ENCODE measurements around the gene MAPRE3. TPM values are rescaled to one million over a fixed set of nuclear protein-coding genes. Genes with fewer than 3 reads are reported as not detected.

MAPRE3 gene
- total RNA-seq, 1 donor = 3.5 TPM

DNA sequence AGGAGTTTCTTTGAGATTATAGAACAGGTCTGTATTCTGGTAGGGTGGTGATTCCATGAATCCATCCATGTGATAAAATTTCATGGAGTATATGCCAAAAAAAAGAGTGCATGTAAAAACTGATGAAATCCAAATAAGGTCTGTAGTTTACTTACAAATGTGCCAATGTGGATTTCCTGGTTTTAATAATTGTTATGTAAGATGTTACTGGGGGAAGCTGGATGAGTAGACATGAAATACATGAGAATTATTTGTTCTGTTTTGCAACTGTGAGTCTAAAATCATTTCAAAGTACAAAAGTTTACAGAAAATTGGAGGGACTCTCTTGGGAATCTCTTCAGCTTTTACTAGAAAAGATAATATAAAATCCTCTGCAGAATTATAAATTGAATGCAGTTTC lies 38.6 kb downstream of the MAPRE3 start:
- no peak overlapping the region for H3K4me3 ChIP-seq (ENCODE audit: low read depth, low read length)
- DNase-seq (ENCODE audit: low read depth) = no peak
- TF ChIP-seq, protein P1, sequence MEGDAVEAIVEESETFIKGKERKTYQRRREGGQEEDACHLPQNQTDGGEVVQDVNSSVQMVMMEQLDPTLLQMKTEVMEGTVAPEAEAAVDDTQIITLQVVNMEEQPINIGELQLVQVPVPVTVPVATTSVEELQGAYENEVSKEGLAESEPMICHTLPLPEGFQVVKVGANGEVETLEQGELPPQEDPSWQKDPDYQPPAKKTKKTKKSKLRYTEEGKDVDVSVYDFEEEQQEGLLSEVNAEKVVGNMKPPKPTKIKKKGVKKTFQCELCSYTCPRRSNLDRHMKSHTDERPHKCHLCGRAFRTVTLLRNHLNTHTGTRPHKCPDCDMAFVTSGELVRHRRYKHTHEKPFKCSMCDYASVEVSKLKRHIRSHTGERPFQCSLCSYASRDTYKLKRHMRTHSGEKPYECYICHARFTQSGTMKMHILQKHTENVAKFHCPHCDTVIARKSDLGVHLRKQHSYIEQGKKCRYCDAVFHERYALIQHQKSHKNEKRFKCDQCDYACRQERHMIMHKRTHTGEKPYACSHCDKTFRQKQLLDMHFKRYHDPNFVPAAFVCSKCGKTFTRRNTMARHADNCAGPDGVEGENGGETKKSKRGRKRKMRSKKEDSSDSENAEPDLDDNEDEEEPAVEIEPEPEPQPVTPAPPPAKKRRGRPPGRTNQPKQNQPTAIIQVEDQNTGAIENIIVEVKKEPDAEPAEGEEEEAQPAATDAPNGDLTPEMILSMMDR (IDR thresholded peaks at IDR 0.05; ENCODE audit: insufficient read depth, low read depth, low read length) = no peak

DNA sequence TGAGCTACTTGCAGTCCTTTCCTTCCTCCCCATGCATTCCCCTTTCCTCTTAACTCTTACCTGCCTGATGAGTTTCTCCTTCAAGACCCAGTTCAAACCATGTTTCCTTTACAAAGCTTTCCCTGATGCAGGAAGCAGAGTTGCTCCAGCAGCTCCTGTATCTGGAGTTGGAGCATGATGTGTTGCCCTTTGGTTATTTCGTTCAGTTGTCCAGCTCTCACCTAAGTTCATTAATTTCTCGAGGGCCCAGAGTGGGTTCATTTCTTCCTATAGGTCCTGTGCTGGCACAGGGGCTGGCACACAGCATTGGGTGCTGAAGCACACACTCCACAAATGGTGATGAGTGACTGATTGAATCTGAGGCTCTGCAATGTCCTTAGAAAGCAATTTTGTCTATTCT lies 39.3 kb downstream of the MAPRE3 start:
- DNase-seq (ENCODE audit: low read depth) = no peak
- no peak overlapping the region for H3K4me3 ChIP-seq (ENCODE audit: low read depth, low read length)
- TF ChIP-seq, protein P1 (IDR thresholded peaks at IDR 0.05; ENCODE audit: insufficient read depth, low read depth, low read length) = no peak

DNA sequence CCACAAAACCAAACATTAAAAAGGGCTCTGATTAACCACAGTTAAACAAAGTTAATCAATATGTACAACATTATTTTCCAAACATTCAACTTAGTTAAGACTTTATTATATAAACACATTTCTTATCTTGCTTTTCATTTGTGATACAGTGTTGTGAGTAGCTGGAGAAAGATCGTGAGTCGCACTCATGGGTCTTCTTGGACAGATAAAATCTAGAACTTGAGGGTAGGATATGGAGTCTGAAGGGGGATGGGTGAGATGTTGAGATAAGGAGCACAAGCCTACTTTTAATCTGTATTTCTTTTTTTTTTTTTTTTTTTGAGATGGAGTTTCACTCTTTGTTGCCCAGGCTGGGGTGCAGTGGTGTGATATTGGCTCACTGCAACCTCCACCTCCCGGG lies 39.7 kb downstream of the MAPRE3 start:
- no peak overlapping the region for H3K4me3 ChIP-seq (ENCODE audit: low read depth, low read length)
- TF ChIP-seq, protein P1 (IDR thresholded peaks at IDR 0.05; ENCODE audit: insufficient read depth, low read depth, low read length) = no peak
- DNase-seq (ENCODE audit: low read depth) = no peak

DNA sequence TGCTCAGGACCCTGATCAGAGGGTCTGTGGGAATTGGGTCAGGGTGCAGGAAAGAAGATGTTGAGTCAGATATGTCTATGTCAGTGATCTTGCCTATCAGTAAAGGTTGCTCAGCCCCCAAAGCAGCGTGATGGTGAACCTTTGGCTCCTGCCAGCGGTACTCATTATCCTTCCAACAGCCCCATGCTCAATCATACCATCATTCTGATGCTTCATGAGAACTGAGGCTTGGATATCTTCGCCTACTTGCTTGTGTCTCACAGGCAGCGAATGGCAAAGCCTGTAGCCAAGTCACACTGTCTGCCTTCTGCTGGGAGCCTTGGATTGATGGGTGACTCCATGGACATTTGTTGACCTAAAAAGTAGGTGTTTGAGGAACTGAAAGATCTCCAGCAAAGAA lies 43.3 kb downstream of the MAPRE3 start:
- TF ChIP-seq, protein P1 (IDR thresholded peaks at IDR 0.05; ENCODE audit: insufficient read depth, low read depth, low read length) = no peak
- DNase-seq (ENCODE audit: low read depth) = no peak
- no peak overlapping the region for H3K4me3 ChIP-seq (ENCODE audit: low read depth, low read length)

DNA sequence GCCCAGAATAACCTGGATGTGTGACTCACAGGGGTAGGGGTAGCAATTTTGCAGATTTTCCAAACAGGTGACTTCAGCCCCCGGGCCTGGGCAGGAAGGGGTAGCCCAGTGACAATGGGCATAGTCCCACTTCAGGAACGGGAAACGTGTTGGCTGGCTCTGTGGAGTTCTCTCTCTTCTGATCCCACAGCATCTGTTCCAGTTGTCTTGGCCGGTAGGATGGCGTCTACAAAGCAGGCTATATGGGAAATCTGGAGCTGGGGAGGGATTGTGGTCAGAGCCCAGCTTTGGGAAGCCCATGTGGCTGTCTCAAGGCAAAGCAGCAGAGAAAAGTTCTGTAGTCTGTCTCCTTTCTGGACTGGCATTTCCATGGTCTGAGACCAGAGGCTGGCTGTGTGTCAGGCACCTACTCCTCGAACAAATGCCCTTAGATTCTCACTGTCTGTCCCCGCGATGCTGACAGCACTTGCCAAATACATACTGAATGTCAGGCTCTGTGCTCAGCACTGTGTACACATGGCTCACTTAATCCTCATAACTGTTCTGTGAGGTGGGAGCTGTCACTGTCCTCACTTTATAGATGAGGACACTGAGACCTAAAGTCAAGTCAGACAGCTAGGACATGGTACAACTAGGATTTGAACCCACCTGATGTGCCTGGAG lies 44.5 kb downstream of the MAPRE3 start:
- H3K4me3 ChIP-seq (ENCODE audit: low read depth, low read length) = no peak overlapping the region
- TF ChIP-seq, protein P1 (IDR thresholded peaks at IDR 0.05; ENCODE audit: insufficient read depth, low read depth, low read length) = no peak
- no peak for DNase-seq (ENCODE audit: low read depth)

DNA sequence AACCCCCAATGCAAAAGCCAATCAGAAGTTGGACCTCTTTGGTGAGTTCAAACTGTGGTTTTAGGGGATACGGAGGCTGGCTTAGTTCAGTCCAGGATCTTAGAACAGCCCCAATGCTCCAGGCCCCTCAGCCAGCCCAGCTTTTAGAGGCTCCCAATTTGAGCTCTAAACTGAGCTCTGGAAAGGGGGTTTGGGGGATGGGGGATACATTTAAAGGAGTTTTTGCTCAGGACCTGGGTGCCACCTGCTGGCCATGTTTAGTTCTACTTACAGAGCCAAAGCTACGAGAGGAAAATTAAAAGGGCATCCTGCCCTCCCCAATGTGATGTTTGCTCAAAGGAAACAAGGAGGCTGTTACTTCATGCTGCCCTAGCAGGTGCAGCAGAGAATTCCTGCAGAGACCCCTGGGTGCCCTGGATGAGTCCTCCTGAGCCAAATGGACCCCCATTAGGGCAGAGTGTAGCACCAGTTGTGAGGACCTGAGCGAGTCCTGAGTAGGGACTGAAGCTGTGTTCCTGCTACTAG lies 46.4 kb downstream of the MAPRE3 start:
- TF ChIP-seq, protein P1 (IDR thresholded peaks at IDR 0.05; ENCODE audit: insufficient read depth, low read depth, low read length) = peak; percentile 77
- peak; percentile 81 for DNase-seq (ENCODE audit: low read depth)
- H3K4me3 ChIP-seq (ENCODE audit: low read depth, low read length) = no peak overlapping the region

DNA sequence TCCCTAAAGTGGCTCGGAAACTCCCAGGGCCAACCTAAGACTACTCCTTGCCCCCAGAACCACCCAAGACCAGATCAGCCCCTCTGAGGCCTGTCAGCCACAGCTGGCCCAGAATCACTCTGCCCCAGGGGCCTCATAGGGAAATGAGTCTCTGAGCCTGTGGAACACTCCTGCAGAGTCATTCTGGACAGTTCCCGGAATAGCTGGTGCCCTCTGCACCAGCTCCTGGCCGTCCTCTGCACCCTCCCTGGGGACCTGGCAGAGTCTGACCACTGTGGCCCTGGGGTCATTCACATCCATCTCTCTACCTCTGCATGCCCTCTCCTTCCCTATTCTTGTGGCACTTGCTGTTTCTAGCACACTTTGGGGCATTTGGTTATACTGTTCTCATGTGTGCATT lies 47.7 kb downstream of the MAPRE3 start:
- DNase-seq (ENCODE audit: low read depth) = no peak
- TF ChIP-seq, protein P1 (IDR thresholded peaks at IDR 0.05; ENCODE audit: insufficient read depth, low read depth, low read length) = no peak
- no peak overlapping the region for H3K4me3 ChIP-seq (ENCODE audit: low read depth, low read length)

Data from fibroblast of villous mesenchyme (primary cell).